HG03280 (cell line): ENCODE data around the gene PATL2.
A peak's percentile ranks its signal among the peaks of the same experiment; 100 is the strongest.
"Not testable (repeated sequence)": the region's sequence is repeated elsewhere in the genome, so short reads cannot be mapped to it uniquely, and the experiment has no call there.

Source experiments
- ATAC-seq: cut with Tn5 transposase; IDR thresholded peaks from one replicate; pipeline ENCODE4 v1.9.1; 2021; ENCODE audit warnings: mild to moderate bottlenecking, moderate library complexity; ENCODE audit not compliant: unreplicated experiment

PATL2 gene

DNA sequence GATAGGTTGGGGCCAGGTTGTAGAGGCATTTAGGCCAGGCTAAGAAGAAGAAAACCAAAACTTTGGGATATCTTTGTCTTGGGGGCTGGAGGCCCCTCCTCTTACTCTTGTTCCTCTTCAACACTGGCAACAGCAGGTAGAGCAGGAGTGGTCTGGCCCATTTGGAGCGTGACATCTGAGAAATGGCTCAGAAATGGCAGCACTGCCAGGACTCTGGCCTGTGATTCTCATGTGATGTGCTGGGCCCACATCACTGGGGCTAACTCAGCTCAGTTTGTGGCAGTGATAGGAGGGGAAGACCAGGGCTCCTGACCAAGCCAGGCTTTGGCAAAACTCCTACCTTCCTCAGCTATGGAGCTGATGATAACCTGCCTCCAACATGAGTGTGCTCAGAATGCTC is 18.5 kb downstream of the PATL2 start:
- no peak for ATAC-seq

DNA sequence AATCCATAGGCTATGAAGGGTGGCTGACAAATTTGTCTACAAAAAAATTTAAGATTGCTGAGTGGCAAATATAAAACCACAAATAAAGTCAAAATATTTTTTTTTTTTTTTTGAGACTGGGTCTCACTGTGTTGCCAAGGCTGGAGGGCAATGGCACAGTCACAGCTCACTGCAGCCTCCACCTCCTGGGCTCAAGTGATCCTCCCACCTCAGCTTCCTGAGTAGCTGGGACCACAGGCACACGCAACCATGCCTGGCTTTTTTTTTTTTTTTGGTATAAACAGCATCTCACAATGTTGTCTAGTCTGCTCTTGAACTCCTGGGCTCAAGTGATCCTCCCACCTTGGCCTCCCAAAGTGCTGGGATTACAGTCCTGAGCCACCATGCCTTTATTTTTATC is 20.9 kb downstream of the PATL2 start:
- ATAC-seq = not testable (repeated sequence)

DNA sequence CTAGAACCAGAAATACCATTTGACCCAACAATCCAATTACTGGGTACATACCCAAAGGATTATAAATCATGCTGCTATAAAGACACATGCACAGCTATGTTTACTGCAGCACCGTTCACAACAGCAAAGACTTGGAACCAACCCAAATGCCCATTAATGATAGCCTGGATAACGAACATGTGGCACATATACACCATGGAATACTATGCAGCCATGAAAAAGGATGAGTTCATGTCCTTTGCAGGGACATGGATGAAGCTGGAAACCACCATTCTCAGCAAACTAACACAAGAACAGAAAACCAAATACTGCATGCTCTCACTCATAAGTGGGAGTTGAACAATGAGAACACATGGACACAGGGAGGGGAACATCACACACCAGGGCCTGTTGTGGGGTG is 21.8 kb downstream of the PATL2 start:
- ATAC-seq = not testable (repeated sequence)

DNA sequence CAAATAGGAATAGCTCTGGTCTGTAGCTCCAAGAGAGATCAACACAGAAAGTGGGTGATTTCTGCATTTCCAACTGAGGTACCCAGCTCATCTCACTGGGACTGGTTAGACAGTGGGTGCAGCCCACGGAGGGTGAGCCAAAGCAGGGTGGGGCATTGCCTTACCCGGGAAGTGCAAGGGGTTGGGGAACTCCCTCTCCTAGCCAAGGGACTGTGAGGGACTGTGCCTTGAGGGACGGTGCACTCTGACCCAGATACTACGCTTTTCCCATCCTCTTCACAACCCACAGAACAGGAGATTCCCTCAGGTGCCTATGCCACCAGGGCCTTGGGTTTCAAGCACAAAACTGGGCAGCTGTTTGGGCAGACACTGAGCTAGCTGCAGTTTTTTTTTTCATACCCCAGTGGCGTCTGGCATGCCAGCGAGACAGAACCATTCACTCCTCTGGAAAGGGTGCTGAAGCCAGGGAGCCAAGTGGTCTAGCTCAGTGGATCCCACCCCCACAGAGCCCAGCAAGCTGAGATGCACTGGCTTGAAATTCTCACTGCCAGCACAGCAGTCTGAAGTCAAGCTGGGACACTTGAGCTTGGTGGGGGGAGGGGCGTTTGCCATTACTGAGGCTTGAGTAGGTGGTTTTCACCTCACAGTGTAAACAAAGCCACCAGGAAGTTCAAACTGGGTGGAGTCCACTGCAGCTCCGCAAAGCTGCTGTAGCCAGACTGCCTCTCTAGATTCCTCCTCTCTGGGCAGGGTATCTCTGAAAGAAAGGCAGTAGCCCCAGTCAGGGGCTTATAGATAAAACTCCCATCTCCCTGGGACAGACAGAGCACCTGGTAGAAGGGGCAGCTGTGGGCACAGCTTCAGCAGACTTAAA is 28.1 kb downstream of the PATL2 start:
- not testable (repeated sequence) for ATAC-seq

DNA sequence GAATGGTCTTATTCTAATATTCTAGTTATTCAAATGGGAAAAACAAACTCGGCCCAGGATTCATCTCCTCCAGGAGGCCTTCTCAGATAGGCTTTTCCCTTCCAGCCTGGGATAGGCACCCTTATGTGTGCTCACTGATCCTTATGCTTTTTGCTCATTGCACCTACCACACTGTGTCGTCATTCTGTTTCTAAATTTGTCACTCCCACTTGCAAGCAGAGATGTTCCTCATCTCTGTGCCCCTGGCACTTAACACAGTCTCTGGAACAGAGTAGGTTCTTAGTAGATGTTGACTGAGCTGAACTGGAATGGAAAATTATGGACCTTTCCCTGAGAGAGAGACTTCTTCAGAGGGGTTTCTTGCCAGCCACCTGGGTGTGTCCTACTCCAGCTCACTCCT is 28.9 kb downstream of the PATL2 start:
- ATAC-seq = no peak

DNA sequence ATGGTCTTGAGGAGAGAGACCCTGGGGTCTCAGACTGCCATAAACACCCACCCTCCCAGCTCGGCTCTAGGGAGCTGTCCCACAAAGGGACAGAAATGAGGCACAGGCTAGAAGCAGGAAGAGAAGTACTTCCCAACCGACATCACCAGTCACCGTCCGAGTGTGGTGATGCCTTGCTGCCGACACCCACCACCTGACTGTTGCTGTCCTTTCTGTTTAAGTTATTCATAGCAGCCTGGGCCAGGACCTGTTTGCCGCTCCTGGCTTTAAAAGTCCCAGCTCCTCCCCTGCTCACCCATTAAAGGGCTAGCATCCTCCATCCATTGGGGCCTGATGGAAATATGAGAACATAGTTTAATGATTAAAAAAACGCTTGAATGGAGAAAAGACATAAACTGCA is 34.4 kb downstream of the PATL2 start:
- ATAC-seq = no peak

DNA sequence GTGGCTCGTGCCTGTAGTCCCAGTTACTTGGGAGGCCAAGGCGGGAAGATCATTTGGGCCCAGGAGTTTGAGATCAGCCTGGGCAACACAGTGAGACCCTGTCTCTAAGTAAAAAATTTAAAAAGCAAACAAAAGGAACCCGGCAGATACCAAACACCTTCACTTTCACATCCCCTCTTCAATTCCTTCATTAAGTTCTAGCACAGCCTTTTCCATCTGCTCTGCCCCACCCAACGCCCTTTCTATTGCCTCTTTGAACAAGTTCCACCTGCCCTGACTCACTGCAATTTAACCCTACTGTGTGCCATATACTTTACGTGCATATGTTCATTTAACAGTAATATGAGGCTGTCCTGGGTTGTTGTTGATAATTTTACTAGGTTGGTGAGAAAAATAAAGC is 35.2 kb downstream of the PATL2 start:
- ATAC-seq = no peak

DNA sequence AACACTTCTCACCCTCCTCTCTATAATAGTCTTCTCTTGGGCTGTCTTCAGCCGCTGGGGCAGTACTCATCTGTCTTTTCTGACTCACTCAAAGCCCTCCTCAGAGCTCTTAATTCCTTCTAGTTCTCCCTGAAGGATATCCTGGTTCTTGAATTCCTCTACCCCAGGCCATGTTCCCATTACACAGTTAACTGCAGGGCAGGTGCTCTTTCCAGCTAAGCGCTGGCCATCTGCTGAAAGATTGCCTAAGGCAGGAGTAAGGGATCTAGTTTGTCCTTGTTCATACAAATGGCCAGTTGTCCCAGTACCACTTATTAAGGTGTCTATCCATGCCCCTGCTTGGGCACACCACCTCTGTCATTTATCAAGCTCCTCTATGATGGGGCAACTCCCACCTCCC is 37.5 kb downstream of the PATL2 start:
- ATAC-seq = no peak

DNA sequence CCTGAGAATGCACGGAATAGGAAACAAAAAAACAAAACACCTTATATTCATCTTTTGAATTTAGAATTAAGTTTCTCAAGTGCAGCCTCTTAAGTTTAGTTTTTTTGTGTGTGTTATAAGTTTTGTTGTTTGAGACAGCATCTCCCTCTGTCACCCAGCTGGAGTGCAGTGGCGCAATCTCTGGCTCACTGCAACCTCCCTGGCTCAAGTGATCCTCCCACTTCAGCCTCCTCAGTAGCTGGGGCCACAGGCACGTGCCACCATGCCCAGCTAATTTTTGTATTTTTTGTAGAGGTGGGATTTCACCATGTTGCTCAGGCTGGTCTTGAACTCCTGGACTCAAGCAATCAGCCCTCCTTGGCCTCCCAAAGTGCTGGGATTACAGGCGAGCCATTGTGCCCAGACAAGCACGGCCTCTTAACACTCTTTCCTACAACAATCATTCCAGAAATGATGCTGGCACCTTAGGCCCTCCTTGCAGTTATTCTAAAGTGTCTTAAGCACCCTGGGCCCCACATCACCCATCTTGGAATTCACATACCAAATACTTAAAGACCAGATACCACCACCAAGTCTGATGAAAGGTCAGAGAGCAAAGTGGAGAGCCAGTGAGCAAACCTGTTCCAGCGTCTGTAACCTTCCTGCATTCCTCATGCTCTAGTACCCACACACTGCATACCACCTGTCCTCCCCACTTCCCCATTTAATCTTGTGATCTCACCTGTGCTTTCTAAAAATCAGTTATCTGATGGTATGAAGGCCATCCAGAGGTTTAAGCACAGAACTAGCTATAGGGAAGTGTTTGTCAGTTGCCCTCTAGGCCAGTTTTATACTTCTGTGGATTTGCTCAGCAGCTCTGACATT is 40.8 kb downstream of the PATL2 start:
- no peak for ATAC-seq

DNA sequence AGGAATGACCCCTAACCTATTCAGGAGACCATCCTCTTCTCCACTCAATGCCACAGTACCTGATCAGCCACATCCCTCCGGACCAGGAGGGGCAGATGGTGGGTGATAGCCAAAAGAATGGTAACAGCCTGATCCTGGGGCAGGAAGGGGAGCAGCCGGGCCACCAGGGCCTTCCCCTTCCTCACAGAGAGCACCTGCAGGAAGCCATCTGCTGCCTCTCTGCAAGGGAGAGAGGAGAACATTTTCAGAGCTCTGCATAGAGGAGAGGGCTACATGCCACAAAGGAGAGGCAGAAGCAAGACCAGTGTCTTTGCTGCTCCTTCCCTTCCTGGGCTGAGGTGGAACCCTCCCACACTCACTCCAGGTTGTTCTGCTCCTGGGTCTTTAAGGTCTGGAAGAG is 42.2 kb downstream of the PATL2 start:
- ATAC-seq = no peak

DNA sequence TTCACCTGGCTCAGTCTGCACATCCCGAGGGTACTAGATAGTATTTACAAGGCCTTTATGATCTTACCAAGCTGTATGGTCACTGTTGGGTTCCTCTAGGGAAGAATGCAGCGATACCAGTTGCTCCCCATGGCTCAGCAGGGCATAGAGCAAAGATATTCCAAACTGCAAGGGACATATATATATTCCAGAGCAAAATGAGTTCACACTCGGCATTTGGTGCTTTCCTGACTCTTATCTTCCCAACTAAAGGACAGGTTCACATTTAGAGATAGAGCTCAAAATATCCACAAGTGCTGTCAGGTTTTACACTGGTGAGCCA is 44.1 kb downstream of the PATL2 start:
- ATAC-seq = no peak

DNA sequence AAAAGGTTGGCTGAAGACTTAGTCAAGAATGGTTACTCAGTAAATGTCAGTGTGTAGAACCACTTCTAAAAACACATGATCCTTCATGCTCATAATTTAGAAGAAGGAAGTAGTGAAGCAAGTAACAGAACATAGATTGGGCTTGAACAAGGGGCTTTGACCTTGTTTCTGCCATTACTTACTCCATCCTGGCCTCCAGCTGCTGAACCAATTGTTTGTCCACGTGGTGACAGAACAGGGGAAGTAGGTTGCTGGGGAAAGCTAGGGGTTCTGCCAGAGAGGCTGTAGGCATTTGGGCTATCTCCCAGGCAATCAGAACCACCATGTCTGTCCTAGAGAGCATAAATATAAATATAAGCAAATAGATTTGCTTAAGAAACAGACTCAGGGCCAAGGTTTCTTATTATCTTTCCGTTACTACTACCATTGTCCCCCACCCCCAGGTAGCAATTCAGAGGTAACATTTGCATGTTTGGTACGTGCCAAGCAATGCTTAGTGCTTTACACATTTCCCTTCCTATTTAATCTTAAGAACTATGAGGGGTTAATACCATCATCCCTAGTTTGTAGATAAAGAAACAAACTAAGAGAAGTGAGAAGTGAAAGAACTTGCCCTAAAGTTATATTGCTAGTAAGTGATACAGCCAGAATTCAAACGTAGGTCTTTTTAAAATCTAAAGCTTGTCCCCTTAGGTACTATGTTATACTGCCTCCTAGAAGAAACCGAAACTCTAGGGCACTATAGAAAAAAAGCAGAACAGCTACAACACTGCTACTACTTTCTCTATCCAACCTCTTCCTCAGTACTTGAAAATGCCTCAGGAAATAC is 44.7 kb downstream of the PATL2 start:
- no peak for ATAC-seq

DNA sequence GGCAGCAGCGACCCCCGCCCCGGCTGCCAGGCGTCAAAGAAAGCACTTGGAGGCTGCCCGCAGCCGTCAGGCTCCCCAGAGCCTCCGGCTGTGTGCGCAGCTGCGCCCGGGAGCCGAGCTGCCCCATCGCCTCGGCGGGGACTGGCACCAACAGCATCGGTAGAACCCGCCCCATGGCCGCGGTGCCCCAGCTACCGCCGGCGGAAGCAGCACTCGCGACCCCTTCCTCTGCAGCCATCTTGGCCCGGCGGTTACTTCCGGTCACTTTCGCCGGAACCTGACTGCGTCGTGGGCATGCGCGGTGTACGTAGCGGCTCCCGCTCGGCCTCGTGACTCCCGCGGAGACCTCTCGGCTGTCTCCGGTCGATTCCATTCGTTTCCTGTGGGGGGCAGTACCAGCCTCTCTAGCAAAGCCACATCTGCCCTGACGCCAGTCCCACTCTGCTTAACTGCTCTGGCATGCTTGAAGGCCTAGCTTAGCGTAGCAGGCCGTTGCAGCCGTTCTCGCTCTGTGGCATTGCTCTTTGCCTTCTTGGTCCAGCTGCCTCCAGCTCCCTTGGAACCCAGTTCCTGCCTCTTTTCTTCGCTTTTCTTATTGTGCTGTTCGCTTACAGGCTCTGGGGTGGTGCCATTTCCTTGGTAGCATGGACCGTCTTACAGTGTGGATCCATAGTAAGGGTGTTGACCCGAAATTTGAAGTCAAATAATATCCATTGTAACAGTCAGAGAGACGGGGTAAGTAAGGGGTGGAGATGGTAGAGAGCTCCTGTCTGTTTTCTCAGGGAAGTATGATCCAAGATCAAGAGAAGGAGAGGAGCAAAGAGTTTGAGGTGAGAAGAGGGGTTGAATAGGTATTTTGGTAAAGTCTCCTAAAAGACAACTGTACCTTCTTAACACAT is 47.5 kb downstream of the PATL2 start, which contains the start of gene SPG11:
Gene SPG11, minus strand, starts transcription at position 253 of the 899 bp plus-strand sequence. Its CDS starts 15 bp downstream, at position 238.
- ATAC-seq = peak; percentile 82

DNA sequence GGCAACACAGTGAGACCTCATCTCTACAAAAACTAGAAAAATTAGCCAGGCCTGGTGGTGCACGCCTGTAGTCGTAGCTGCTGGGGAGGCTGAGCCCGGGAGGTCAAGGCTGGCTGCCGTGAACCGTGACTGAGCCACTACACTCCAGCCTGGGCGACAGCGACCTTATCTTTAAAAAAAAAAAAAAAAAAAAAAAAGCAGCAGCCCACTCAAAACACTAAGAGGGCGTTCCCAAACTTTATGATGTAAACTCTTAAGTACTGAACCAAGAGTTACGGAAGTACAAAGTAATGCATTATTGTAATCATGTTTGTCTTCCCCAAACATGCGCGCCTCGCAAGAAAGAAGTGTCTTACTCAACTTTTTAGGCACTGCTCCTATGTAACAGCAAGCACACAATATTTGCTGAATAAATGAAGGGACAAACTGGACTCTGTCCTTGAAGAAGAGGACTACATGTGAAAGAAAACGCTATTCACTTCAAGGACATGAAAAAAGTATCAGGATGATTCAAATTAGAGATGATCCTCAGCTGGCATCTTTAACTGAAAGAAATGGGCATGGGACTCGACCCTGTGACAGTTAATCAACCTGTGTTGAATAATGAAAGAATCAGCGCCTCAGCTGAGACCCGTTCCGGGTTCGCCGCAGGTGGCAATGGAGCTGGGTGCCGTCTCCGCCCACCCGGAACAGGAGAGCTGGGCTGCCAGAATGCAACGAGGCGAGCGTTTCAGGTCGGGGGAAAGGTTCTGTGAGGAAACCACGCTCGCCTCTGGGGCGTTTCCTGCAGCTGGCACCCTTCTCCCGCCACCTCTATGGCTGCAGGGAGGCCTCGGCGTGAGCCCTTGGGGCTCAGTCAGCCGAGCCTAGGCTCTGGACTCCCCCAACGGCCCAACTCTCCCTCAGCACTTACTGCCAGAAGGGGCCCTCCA is 48.4 kb downstream of the PATL2 start:
- peak; percentile 46 for ATAC-seq

DNA sequence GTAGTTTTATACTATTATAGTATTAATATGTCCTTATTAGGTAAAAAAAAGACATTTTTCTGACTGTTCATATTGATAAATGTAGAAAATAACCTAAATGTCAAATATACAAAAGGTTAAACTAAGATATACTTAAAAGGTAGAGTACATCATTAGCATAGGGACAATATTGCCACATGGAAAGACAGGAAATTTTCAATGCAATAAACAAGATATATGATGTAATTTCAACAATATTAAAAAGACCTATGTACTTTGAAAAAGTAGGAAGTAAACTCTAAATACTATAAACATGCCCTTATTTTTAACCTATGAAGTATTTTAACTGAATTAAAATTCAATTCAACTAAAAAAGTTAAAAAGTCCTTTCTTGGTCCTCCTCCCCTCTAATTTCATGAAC is 49.5 kb downstream of the PATL2 start:
- ATAC-seq = no peak

DNA sequence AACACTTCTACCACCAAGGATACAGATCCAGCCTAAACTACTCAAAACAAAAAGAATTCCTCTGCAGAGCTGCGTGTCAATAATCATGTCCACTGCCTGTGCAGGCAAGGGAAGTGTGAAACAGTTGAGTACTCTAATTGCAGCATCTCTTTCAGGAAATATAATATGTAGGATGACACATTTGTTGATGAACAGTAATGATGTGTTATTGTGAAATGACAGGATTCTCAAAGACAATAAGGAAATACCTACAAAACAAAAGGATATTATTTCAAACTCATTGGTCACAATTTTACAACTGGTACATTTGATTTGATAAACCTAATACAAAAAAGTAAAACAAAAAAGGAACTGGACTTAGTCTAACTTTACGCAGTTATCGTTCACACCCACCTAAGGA is 52.1 kb downstream of the PATL2 start:
- ATAC-seq = no peak

DNA sequence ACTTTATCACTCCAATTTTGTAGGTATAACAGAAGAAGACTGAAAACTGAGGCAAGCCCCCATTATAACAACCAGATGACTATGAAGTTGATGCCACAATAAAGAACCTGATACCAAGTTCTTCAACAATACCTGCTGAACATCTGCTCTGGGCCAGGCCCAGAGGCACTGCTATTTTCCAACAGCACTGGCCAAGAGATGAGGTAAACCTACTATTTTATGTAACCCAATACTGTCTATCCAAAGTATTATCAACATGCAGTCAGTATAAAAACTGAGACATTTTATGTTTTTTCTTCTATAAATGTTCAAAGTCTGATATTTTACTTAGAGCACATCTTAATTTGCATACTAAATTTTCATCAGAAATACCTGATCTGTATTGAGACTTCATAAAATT is 53.7 kb downstream of the PATL2 start:
- no peak for ATAC-seq

DNA sequence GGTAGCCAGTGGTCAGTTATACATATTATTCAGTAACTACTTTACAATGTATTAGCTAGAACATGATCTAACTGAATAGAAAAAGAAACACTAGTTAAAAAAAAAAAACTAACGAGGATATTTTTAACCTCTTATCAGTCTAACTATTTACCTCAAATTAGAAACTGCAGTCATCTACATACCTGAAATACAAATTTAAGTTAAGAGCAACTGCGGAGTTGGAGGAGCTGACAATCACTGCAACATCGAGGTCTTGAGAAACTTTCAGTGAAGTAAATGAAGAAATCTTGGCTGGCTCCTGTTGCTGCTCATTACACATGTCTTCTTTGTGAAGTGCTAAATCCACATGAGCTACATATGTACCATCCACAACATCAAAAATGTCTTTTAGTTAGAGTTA is 54.2 kb downstream of the PATL2 start:
- ATAC-seq = no peak

DNA sequence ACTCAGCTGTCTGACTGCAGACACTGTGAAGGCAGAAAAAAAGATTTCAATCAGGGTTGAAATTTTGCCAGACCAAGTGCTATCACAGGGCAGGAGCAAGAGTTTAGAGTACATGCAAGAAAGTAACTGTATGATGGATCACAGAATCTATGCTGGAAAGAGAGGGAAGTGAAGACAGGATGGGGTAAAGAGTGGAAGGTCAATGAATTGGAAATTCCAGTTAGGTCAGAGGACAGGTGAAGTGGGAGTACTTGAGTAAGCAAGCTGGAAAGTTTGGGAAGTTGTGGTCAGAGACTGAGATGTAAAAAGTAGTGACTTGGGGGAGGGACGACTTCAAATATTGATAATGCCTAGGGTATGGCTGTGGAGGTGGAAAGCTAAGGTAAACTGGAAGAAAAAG is 54.8 kb downstream of the PATL2 start:
- no peak for ATAC-seq
